Osteocyte (in vitro differentiated cells): ENCODE data around the gene TREH. TPM values are rescaled to one million over a fixed set of nuclear protein-coding genes. Genes with fewer than 3 reads are reported as not detected.
"Not testable (repeated sequence)": the region's sequence is repeated elsewhere in the genome, so short reads cannot be mapped to it uniquely, and the experiment has no call there.

Experiments
- DNase-seq: peaks from one replicate; pipeline ENCODE4 v3.0.0; 2021; ENCODE audit warnings: mixed read lengths; ENCODE audit not compliant: unreplicated experiment; ENCODE audit errors: extremely low spot score
- H3K27ac Mint-ChIP-seq: one replicate; pipeline ENCODE4 v1.8.0; 2021; ENCODE audit warnings: mild to moderate bottlenecking, mixed read lengths; ENCODE audit not compliant: unreplicated experiment
- H3K27me3 Mint-ChIP-seq: one replicate; pipeline ENCODE4 v1.8.0; 2021; ENCODE audit warnings: mixed read lengths; ENCODE audit not compliant: unreplicated experiment
- H3K36me3 Mint-ChIP-seq: one replicate; pipeline ENCODE4 v1.8.0; 2021; ENCODE audit warnings: mixed read lengths; ENCODE audit not compliant: unreplicated experiment
- H3K4me1 Mint-ChIP-seq: one replicate; pipeline ENCODE4 v1.8.0; 2021; ENCODE audit warnings: mixed read lengths; ENCODE audit not compliant: unreplicated experiment
- H3K4me3 Mint-ChIP-seq: one replicate; pipeline ENCODE4 v1.8.0; 2021; ENCODE audit warnings: mild to moderate bottlenecking, moderate library complexity, mixed read lengths; ENCODE audit not compliant: unreplicated experiment
- H3K9me3 Mint-ChIP-seq: one replicate; pipeline ENCODE4 v1.8.0; 2021; ENCODE audit warnings: mixed read lengths; ENCODE audit not compliant: unreplicated experiment
- CTCF ChIP-seq: fragments of 200-600 bp; sonication (generic); IDR thresholded peaks from 2 replicates; pipeline ENCODE4 v1.5.0; 2021; ENCODE audit warnings: antibody characterized with exemption, mild to moderate bottlenecking, moderate library complexity
- total RNA-seq: library from RNA; stranded (reverse); gene quantifications from 2 replicates; pipeline ENCODE4 v1.2.1, GENCODE V29; 2021

TREH gene
- total RNA-seq, 1 donor from 2014 or later, result not detected

- Mint-ChIP-seq H3K4me1 (peaks cover 33% of the 10 kb centered on the region), H3K27me3 (peaks cover 4% of the 10 kb centered on the region), H3K9me3 (no peaks in the 10 kb centered on the region), H3K4me3 (no peak overlapping the region), H3K36me3 (no peaks in the 10 kb centered on the region), H3K27ac (peak overlapping the region; percentile 31)
- TF ChIP-seq CTCF, result no peak
- DNase-seq, result no peak
These were observed 11.3 kb upstream of the TREH start for GRCh38 chr11:118690553-118691304.

DNA sequence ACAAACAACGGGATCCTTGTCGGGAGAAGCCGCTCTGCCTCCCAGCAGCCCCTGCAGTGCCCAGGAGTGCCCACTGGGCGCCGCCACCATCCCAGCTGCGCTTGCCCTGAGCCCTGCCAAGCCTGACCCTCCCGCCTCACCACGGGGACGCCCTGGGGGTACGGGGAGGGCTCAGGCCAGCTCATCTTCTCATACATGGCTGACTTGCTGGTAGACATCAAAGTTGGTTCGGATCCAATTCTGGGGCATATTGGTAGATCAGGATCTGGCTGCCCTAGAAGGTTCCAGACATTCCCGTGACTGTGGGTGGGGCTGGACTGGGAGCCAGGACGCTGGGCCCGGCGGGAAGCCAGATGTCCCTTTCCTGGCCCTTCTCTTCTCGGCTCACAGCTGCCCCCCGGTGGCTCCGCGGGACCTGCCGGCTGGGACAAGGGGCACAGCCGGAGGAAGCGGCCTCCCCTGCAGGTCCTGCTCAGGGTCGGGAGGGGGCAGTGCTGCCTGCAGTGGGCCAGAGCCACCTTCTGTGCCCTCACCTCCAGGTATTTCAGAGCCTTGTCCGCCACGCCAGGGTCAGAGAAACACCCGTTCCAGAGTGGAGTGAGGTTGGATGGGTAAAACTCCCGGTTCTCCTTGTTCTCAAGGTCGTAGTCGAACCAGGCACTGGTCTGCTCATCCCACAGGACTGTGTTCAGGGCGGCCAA lies 10.6 kb upstream of the TREH start:
- DNase-seq, result peak; percentile 98
- Mint-ChIP-seq H3K27ac (peak overlapping the region; percentile 91), H3K27me3 (peaks cover 9% of the 10 kb centered on the region), H3K4me1 (peaks cover 33% of the 10 kb centered on the region), H3K4me3 (peak overlapping the region; percentile 63), H3K36me3 (no peaks in the 10 kb centered on the region), H3K9me3 (no peaks in the 10 kb centered on the region)
- peak; percentile 82 for TF ChIP-seq CTCF

GRCh38 chr11:118689503-118689851 lies 10.0 kb upstream of the TREH start:
- H3K27me3 Mint-ChIP-seq, result peaks cover 13% of the 10 kb centered on the region
- H3K36me3 Mint-ChIP-seq, result no peaks in the 10 kb centered on the region
- no peaks in the 10 kb centered on the region for H3K9me3 Mint-ChIP-seq
- TF ChIP-seq CTCF, result no peak
- H3K4me3 Mint-ChIP-seq, result no peak overlapping the region
- no peak overlapping the region for H3K27ac Mint-ChIP-seq
- DNase-seq, result no peak
- H3K4me1 Mint-ChIP-seq, result peaks cover 33% of the 10 kb centered on the region

DNA sequence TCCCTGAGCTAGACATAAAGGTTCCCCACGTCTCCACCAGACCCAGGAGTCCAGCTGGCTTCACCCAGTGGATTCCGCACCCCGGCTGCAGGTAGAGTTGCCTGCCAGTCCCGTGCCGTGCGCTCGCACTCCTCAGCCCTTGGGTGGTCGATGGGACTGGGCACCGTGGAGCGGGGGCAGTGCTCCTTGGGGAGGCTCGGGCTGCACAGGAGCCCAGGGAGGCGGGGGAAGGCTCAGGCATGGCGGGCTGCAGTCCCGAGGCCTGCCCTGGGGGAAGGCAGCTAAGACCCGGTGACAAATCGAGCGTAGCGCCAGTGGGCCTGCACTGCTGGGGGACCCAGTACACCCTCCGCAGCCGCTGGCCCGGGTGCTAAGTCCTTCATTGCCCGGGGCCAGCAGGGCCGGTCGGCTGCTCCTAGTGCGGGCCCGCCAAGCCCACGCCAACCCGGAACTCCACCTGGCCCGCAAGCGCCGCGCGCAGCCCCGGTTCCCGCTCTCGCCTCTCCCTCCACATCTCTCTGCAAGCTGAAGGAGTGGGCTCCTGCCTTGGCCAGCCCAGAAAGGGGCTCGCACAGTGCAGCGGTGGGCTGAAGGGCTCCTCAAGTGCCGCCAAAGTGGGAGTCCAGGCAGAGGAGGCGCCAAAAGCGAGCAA lies 9.5 kb upstream of the TREH start:
- H3K9me3 Mint-ChIP-seq, result no peaks in the 10 kb centered on the region
- H3K36me3 Mint-ChIP-seq, result no peaks in the 10 kb centered on the region
- no peak for TF ChIP-seq CTCF
- peaks cover 33% of the 10 kb centered on the region for H3K4me1 Mint-ChIP-seq
- H3K4me3 Mint-ChIP-seq, result no peak overlapping the region
- DNase-seq, result no peak
- no peak overlapping the region for H3K27ac Mint-ChIP-seq
- H3K27me3 Mint-ChIP-seq, result peaks cover 13% of the 10 kb centered on the region

DNA sequence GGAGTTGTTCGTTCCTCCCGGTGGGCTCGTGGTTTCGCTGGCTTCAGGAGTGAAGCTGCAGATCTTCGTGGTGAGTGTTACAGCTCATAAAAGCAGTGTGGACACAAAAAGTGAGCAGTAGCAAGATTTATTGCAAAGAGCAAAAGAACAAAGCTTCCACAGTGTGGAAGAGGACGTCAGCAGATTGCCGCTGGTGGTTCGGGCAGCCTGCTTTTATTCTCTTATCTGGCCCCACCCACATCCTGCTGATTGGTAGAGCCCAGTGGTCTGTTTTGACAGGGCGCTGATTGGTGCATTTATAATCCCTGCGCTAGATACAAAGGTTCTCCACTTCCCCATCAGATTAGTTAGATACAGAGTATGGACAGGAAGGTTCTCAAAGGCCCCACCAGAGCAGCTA lies 8.9 kb upstream of the TREH start:
- DNase-seq, H3K27ac Mint-ChIP-seq, H3K4me3 Mint-ChIP-seq, H3K36me3 Mint-ChIP-seq, H3K9me3 Mint-ChIP-seq: not testable (repeated sequence)
- Mint-ChIP-seq H3K27me3 (peaks cover 13% of the 10 kb centered on the region), H3K4me1 (peaks cover 30% of the 10 kb centered on the region)
